Activated CD8-positive, alpha-beta T cell treated with anti-CD3 and anti-CD28 coated beads for 36 hours (primary cell): Measurements from ENCODE around the gene SMARCD2. TPM values are rescaled to one million over a fixed set of nuclear protein-coding genes. Genes with fewer than 3 reads are reported as not detected.
"Not testable (repeated sequence)": the region's sequence is repeated elsewhere in the genome, so short reads cannot be mapped to it uniquely, and the experiment has no call there.

Source experiments
- ATAC-seq: fragments of 200-7000 bp; cut with Tn5 transposase; one replicate; pipeline ENCODE4 v1.10.0; 2021; ENCODE audit warnings: mild to moderate bottlenecking, moderate library complexity
- CTCF ChIA-PET: fragments of 350-600 bp; sonication (Branson Sonifier 250); formaldehyde crosslinking; loops from one replicate; lab custom pipeline; 2021; ENCODE audit warnings: antibody characterized with exemption; lab: Charles Lee
- POLR2A ChIA-PET: fragments of 350-600 bp; sonication (Branson Sonifier 250); formaldehyde crosslinking; loops from one replicate; lab custom pipeline; 2021; ENCODE audit warnings: antibody characterized with exemption; lab: Charles Lee
- DNase-seq: peaks from one replicate; pipeline ENCODE4 v3.0.0-alpha.2; 2020
- H3K27ac Mint-ChIP-seq: one replicate; pipeline ENCODE4 v1.8.0; 2021; ENCODE audit warnings: mild to moderate bottlenecking, mixed read lengths
- H3K27me3 Mint-ChIP-seq: one replicate; pipeline ENCODE4 v1.8.0; 2021; ENCODE audit warnings: mixed read lengths
- H3K36me3 Mint-ChIP-seq: one replicate; pipeline ENCODE4 v1.8.0; 2021; ENCODE audit warnings: low read depth, mixed read lengths
- H3K4me1 Mint-ChIP-seq: one replicate; pipeline ENCODE4 v1.8.0; 2021; ENCODE audit warnings: low read depth, mixed read lengths
- H3K4me3 Mint-ChIP-seq: one replicate; pipeline ENCODE4 v1.8.0; 2021; ENCODE audit warnings: mild to moderate bottlenecking, moderate library complexity, mixed read lengths
- H3K9me3 Mint-ChIP-seq: one replicate; pipeline ENCODE4 v1.8.0; 2021; ENCODE audit warnings: mixed read lengths
- intact Hi-C: fragments of 100-400 bp; cut with micrococcal nuclease; formaldehyde crosslinking; loops from one replicate; pipeline ENCODE4 v1.10.0; 2022
- total RNA-seq, 2 experiments: library from RNA; stranded (reverse); gene quantifications; one replicate each; pipeline ENCODE4 v1.2.3, GENCODE V29; 2021
- TF ChIP-seq, protein P1 (sequence below): fragments of 200-600 bp; IDR thresholded peaks from one replicate; pipeline ENCODE4 v1.8.0; 2022; ENCODE audit warnings: antibody characterized with exemption, mild to moderate bottlenecking

SMARCD2 gene
- 100 to 1,000 TPM in 1 of 2 experiments, 10 to 100 TPM in 1; 99.4 to 103 TPM for total RNA-seq

DNA sequence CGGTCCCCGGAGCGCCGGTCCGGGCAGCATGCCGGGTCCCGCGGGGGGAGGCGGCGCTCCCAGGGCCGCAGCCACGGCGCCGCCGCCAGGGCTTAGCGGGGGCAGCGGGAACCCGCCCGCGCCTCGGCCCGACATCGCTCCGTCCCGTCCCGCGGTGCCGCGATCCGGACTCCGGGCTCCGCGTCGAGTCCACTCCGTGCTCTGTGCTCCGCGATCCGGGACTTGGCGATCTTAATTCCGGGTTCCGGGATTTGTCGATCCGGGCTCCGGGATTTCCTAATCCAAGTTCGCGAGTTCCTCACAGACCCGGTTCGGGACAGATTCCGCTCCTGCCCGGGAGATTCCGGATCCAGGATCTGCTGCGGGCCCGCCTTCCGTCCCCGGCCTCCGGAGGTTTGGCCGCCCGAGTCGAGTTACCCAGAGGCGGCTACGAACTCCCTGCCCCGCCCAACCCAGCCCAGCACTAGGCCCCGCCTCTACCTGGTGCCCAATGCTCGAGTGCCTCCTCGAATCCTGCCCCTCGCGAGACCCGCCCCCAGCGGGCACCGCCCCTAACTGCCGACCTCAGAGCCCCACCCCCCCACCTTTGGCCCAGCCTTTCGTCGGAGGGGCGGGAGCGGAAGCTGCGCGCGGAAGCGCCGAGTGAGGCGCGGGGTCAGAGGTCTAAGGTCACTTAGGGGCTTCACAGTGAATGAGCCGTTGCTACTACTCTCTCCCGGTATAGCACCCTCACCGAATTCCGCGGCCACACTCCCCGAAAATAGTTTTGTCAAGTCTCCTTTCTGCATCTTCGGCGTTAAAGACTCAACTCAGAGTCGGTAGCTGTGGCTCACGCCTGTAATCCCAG, at the start of gene SMARCD2:
TSS of gene SMARCD2 (minus strand) at position 146 of the 847 bp plus-strand sequence. CDS start at position 135, 11 bp downstream.
- Mint-ChIP-seq H3K4me1 (peaks cover 23% of the 10 kb centered on the region), H3K27ac (peak within 1 kb of the TSS; percentile 95), H3K9me3 (peaks cover 1% of the 10 kb centered on the region), H3K36me3 (peaks cover 7% of the 10 kb centered on the region), H3K4me3 (peak within 1 kb of the TSS; percentile 98), H3K27me3 (no peaks in the 10 kb centered on the region)
- POLR2A ChIA-PET = interaction anchor here (1.0 to 7.8 kb wide), 5 partner anchors 14 to 304 kb away, joined by 3 to 188 read pairs (median 4); partner anchors contain the start of genes DDX42, FTSJ3 and PSMC5
- ATAC-seq (peak; percentile 92), DNase-seq (peak; percentile 99)
- CTCF ChIA-PET = interaction anchor here (0.8 to 3.3 kb wide), 10 partner anchors 9 to 104 kb away, joined by 3 to 15 read pairs (median 3); partner anchors contain the start of genes FTSJ3 and PSMC5
- TF ChIP-seq, protein P1, sequence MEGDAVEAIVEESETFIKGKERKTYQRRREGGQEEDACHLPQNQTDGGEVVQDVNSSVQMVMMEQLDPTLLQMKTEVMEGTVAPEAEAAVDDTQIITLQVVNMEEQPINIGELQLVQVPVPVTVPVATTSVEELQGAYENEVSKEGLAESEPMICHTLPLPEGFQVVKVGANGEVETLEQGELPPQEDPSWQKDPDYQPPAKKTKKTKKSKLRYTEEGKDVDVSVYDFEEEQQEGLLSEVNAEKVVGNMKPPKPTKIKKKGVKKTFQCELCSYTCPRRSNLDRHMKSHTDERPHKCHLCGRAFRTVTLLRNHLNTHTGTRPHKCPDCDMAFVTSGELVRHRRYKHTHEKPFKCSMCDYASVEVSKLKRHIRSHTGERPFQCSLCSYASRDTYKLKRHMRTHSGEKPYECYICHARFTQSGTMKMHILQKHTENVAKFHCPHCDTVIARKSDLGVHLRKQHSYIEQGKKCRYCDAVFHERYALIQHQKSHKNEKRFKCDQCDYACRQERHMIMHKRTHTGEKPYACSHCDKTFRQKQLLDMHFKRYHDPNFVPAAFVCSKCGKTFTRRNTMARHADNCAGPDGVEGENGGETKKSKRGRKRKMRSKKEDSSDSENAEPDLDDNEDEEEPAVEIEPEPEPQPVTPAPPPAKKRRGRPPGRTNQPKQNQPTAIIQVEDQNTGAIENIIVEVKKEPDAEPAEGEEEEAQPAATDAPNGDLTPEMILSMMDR = no peak
- intact Hi-C loops = no loop called here

DNA sequence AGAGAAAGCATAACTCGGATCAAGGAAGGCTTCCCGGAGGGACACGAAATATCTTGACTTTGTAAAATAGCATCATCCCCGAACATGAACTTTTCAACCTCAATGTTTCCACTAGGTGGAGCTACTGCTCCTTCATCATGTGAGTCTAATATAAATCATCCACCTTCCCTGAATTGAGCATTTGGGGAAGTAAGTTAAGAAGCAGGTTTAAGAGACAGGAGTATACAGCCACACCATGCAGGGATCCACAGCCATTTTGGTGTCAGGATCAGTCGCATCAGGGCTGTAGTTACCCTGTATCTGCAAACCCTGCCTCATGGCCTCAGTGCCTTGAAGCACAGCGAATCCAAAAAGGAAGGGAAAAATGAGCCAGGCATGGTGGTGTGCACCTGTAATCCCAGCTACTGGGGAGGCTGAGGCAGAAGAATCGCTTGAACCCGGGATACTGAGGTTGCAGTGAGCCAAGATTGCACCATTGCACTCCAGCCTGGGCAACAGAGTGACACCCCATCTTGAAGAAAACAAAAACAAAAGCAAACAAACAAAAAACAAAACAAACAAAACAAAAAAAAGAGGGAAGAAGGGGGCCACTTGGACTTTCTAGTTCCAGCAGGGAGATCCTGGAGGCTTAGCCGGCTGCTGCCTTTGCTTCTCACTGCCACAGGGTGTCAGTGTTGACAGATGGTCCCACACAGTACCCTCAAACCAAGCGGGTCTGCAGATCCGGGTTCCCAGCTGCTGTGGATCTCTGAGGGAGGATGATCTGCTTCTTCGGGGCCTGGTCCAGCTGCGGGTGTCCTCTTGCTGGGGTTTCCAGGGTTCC, 46.8 kb upstream of the SMARCD2 start:
- peak; percentile 24 for DNase-seq
- peak; percentile 74 for ATAC-seq
- H3K9me3 Mint-ChIP-seq, H3K27ac Mint-ChIP-seq, H3K4me3 Mint-ChIP-seq, H3K36me3 Mint-ChIP-seq, H3K4me1 Mint-ChIP-seq, H3K27me3 Mint-ChIP-seq, intact Hi-C loops: not testable (repeated sequence)
- ChIA-PET POLR2A (interaction anchor here (1.0 kb wide), 1 partner anchor 13 kb away, joined by 3 read pairs; no protein-coding TSS in a partner anchor), CTCF (interaction anchor here (0.7 to 7.6 kb wide), 18 partner anchors 8 to 229 kb away, joined by 3 to 82 read pairs (median 4); partner anchors contain the start of genes CSHL1 and GH1)
- TF ChIP-seq, protein P1 = peak; percentile 59

DNA sequence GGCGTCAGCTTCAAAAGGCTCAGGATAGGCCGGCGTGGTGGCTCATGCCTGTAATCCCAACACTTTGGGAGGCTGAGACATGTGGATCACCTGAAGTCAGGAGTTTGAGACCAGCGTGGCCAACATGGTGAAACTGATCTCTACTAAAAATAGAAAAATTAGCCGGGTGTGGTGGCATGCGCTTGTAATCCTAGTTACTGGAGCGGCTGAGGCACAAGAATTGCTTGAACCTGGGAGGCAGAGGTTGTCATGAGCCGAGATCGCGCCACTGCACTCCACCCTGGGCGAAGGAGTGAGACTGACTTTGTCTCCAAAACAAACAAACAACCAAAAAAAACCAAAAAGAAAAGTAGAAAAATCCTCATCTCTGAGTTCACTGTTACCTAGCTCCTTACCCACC, 42.6 kb upstream of the SMARCD2 start:
- H3K27ac Mint-ChIP-seq, POLR2A ChIA-PET, H3K4me3 Mint-ChIP-seq, H3K9me3 Mint-ChIP-seq, DNase-seq, intact Hi-C loops, H3K27me3 Mint-ChIP-seq, CTCF ChIA-PET, H3K4me1 Mint-ChIP-seq, ATAC-seq, H3K36me3 Mint-ChIP-seq: not testable (repeated sequence)

- H3K9me3 Mint-ChIP-seq, H3K27me3 Mint-ChIP-seq, POLR2A ChIA-PET, intact Hi-C loops, DNase-seq, H3K36me3 Mint-ChIP-seq, H3K4me3 Mint-ChIP-seq, H3K4me1 Mint-ChIP-seq, H3K27ac Mint-ChIP-seq, ATAC-seq: not testable (repeated sequence)
- CTCF ChIA-PET = interaction anchor here (0.7 to 1.7 kb wide), 5 partner anchors 13 to 64 kb away, joined by 3 to 11 read pairs (median 3); no protein-coding TSS in a partner anchor
These were observed 40.2 kb upstream of the SMARCD2 start for GRCh38 chr17:63882626-63883126.

DNA sequence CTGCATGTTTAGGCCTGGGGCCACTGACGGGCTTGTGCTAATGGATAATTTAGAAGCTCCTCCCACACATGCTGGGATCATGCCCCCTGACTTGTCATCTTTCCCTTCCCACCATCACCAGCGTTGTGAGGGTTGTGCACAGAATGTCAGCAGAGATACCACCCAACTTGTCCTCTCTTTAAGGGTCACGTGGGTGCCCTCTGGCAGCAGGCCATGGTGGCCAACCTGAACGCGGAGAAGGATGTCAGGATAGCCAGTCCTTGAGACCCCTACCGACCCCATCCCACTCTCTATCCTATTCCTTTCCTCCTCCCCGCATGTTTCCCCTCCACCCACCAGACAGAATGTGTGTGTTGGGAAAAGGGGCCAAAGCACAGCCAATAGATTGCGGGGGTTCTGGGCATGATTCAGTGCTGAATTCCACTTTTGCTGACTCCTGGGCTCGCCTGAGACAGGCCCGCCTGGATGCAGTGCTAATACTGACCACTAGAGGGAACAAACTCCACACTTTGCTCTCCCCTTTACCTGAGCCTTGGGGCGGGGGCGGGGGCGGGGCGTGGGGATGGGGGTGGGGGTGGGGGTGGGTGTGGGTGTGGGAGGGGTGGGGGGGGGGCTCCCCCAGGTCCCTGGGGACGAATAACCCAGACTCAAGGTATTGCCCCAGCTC, 39.6 kb upstream of the SMARCD2 start, which contains the start of gene GH2:
TSS of gene GH2 (minus strand) at position 10 of the 667 bp plus-strand sequence. CDS start 143 bp downstream, outside the sequence.
- H3K27me3 Mint-ChIP-seq = no peaks in the 10 kb centered on the region
- peak; percentile 99 for ATAC-seq

DNA sequence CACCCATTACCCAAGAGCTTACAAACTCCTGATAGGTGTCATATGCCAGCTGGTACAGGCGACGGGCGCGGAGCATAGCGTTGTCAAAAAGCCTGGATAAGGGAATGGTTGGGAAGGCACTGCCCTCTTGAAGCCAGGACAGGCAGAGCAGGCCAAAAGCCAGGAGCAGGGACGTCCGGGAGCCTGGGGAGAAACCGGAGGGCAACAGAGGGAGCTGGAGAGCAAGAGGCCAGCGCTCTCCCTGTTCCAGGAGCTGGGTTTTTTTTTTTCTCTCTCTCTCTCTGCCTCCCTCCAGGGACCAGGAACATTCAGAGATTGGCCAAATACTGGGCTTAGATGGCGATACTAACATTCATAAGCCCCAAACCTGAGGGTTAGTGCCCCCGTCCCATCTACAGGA, 38.9 kb upstream of the SMARCD2 start:
- H3K36me3 Mint-ChIP-seq, H3K9me3 Mint-ChIP-seq, DNase-seq, POLR2A ChIA-PET, H3K4me1 Mint-ChIP-seq, H3K27me3 Mint-ChIP-seq, intact Hi-C loops, ATAC-seq, H3K27ac Mint-ChIP-seq, H3K4me3 Mint-ChIP-seq: not testable (repeated sequence)
- CTCF ChIA-PET = interaction anchor here (0.6 to 1.7 kb wide), 8 partner anchors 9 to 69 kb away, joined by 3 to 11 read pairs (median 4); partner anchors contain the start of gene CSHL1

More for the DNA sequence above, 39.6 kb upstream of the SMARCD2 start, which contains the start of gene GH2:
- ChIA-PET CTCF (interaction anchor here (0.6 to 1.7 kb wide), 6 partner anchors 13 to 68 kb away, joined by 3 to 11 read pairs (median 4); partner anchors contain the start of gene CSHL1), POLR2A (no interaction called here)
- Mint-ChIP-seq H3K36me3 (no peaks in the 10 kb centered on the region), H3K4me3 (no peak within 1 kb of the TSS), H3K9me3 (no peaks in the 10 kb centered on the region), H3K4me1 (no peaks in the 10 kb centered on the region), H3K27ac (no peak within 1 kb of the TSS)
- DNase-seq = peak; percentile 77
- TF ChIP-seq, protein P1 = peak; percentile 56
- intact Hi-C loops = no loop called here
